WI38 (cell line): ENCODE measurements around the gene RAB1A.

Source experiments
- H3K4me3 ChIP-seq: 2 replicates; pipeline ENCODE4 v1.5.1; 2011; ENCODE audit warnings: low read depth, mild to moderate bottlenecking, control low read depth, low read length
- CTCF ChIP-seq: IDR thresholded peaks from 2 replicates; pipeline ENCODE4 v1.5.1; 2012; ENCODE audit warnings: low read depth, mild to moderate bottlenecking, control low read depth, low read length

RAB1A gene

GRCh38 chr2:65073879-65074565 is 55.9 kb downstream of the RAB1A start:
- TF ChIP-seq CTCF, result no peak
- H3K4me3 ChIP-seq, result no peak overlapping the region

- no peak overlapping the region for H3K4me3 ChIP-seq
- TF ChIP-seq CTCF, result no peak
Observed at GRCh38 chr2:65072181-65072970, 57.5 kb downstream of the RAB1A start.

GRCh38 chr2:65071499-65072180 is 58.3 kb downstream of the RAB1A start:
- H3K4me3 ChIP-seq, result no peak overlapping the region
- TF ChIP-seq CTCF, result 0 out of 2 replicates have a peak, but pooled peaks have one; percentile 20

GRCh38 chr2:65070856-65071255 is 59.0 kb downstream of the RAB1A start:
- no peak for TF ChIP-seq CTCF
- H3K4me3 ChIP-seq, result no peak overlapping the region

- 0 out of 2 replicates have a peak, but pooled peaks have one; percentile 11 for TF ChIP-seq CTCF
- H3K4me3 ChIP-seq, result no peak overlapping the region
Observed at GRCh38 chr2:65070172-65070830, 59.6 kb downstream of the RAB1A start.

GRCh38 chr2:65069439-65069824 is 60.5 kb downstream of the RAB1A start:
- H3K4me3 ChIP-seq, result no peak overlapping the region
- TF ChIP-seq CTCF, result no peak
